CD8-positive, alpha-beta memory T cell (primary cell): ENCODE measurements around the gene KCNIP4. TPM values are rescaled to one million over a fixed set of nuclear protein-coding genes. Genes with fewer than 3 reads are reported as not detected.
A peak's percentile ranks its signal among the peaks of the same experiment; 100 is the strongest.
"Not testable (repeated sequence)": the region's sequence is repeated elsewhere in the genome, so short reads cannot be mapped to it uniquely, and the experiment has no call there.

Source experiments
- CTCF ChIA-PET: fragments of 350-600 bp; sonication (Branson Sonifier 250); formaldehyde crosslinking; loops from one replicate; lab custom pipeline; 2021; ENCODE audit warnings: antibody characterized with exemption; lab: Charles Lee
- POLR2A ChIA-PET: fragments of 350-600 bp; sonication (Branson Sonifier 250); formaldehyde crosslinking; loops from one replicate; lab custom pipeline; 2021; ENCODE audit warnings: antibody characterized with exemption; lab: Charles Lee
- DNase-seq, 5 donors: peaks; one replicate each; pipeline versions ENCODE4 v3.0.0 to v3.0.0-alpha.2; 2020 to 2022; ENCODE audit warnings: mixed read lengths in 1 of 5
- H3K27ac ChIP-seq: one replicate; pipeline ENCODE4 v1.7.0; 2013; ENCODE audit warnings: low read depth, mild to moderate bottlenecking, low read length, moderate library complexity
- H3K27me3 ChIP-seq: 2 replicates; pipeline ENCODE4 v1.7.0; 2013; ENCODE audit warnings: low read length, mild to moderate bottlenecking; ENCODE audit not compliant: insufficient read depth, poor library complexity, severe bottlenecking
- H3K36me3 ChIP-seq: 2 replicates; pipeline ENCODE4 v1.7.0; 2013; ENCODE audit warnings: mild to moderate bottlenecking, low read length, moderate library complexity; ENCODE audit not compliant: insufficient read depth
- H3K4me1 ChIP-seq: 2 replicates; pipeline ENCODE4 v1.7.0; 2013; ENCODE audit warnings: mild to moderate bottlenecking, low read length, moderate library complexity; ENCODE audit not compliant: insufficient read depth
- H3K4me3 ChIP-seq: 2 replicates; pipeline ENCODE4 v1.7.0; 2013; ENCODE audit warnings: mild to moderate bottlenecking, low read length
- H3K9me3 ChIP-seq: 2 replicates; pipeline ENCODE4 v1.7.0; 2013; ENCODE audit warnings: mild to moderate bottlenecking, low read length
- H3K27ac Mint-ChIP-seq, 8 donors: one replicate each; pipeline ENCODE4 v1.8.0; 2020 to 2021; ENCODE audit warnings: mixed read lengths in 8 of 8, mild to moderate bottlenecking in 6 of 8, inconsistent platforms in 3 of 8, moderate library complexity in 3 of 8
- H3K27me3 Mint-ChIP-seq, 2 donors: one replicate each; pipeline ENCODE4 v1.8.0; 2020 to 2021; ENCODE audit warnings: mixed read lengths in 2 of 2, mild to moderate bottlenecking in 1 of 2, moderate library complexity in 1 of 2
- H3K36me3 Mint-ChIP-seq, 3 donors: one replicate each; pipeline ENCODE4 v1.8.0; 2020 to 2021; ENCODE audit warnings: mixed read lengths in 3 of 3, inconsistent platforms in 1 of 3, mild to moderate bottlenecking in 1 of 3
- H3K4me1 Mint-ChIP-seq, 3 donors: one replicate each; pipeline ENCODE4 v1.8.0; 2020 to 2021; ENCODE audit warnings: mixed read lengths in 3 of 3, inconsistent platforms in 1 of 3, mild to moderate bottlenecking in 1 of 3
- H3K4me3 Mint-ChIP-seq, 7 donors: one replicate each; pipeline ENCODE4 v1.8.0; 2020 to 2021; ENCODE audit warnings: mixed read lengths in 7 of 7, mild to moderate bottlenecking in 6 of 7, moderate library complexity in 4 of 7, inconsistent platforms in 2 of 7
- H3K9me3 Mint-ChIP-seq, 5 donors: one replicate each; pipeline ENCODE4 v1.8.0; 2020 to 2022; ENCODE audit warnings: mixed read lengths in 5 of 5, mild to moderate bottlenecking in 3 of 5, moderate library complexity in 2 of 5, inconsistent platforms in 1 of 5
- polyA plus RNA-seq: library from polyadenylated mRNA; unstranded; fragments of 300-500 nt; fragmentation: Illumina TruSeq; gene quantifications from one replicate; pipeline ENCODE4 v1.2.3, GENCODE V29; 2021
- total RNA-seq, 2 experiments: library from RNA; stranded (reverse); gene quantifications; one replicate each; pipeline ENCODE4 v1.2.3, GENCODE V29; 2021

KCNIP4 gene
- total and polyA plus RNA-seq, 3 experiments from 2014 or later = 0.12 TPM; not detected in 2

DNA sequence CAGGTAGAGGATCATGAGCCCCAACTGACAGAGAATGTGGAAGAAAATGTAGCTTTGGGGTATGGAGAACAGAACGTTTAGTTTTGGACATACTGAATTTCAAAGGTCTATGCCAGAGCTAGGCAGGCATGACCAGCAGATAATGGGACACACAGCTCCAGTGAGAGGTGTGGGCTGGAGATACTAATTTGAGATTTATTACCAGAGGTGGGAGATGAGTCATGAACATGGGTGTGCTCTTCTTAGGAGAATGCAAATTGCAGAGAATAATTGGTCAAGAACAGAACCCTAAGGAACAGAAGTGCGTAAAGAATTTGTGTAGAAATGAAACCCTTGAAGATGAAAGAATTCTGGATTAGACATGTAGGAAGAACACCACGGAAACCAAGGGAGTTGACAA, 1123.1 kb downstream of the KCNIP4 start:
- no peaks in the 10 kb centered on the region for H3K36me3 ChIP-seq
- H3K27me3 ChIP-seq = no peaks in the 10 kb centered on the region
- no peak overlapping the region for H3K4me3 Mint-ChIP-seq
- H3K27me3 Mint-ChIP-seq = no peaks in the 10 kb centered on the region
- CTCF ChIA-PET = no interaction called here
- no peak overlapping the region for H3K27ac ChIP-seq
- no peaks in the 10 kb centered on the region for H3K9me3 ChIP-seq
- peaks cover 0 to 2% (median 0%) of the 10 kb centered on the region in 5 donors for H3K9me3 Mint-ChIP-seq
- H3K27ac Mint-ChIP-seq = no peak overlapping the region
- no peaks in the 10 kb centered on the region for H3K4me1 ChIP-seq
- POLR2A ChIA-PET = no interaction called here
- DNase-seq = no peak
- H3K4me1 Mint-ChIP-seq = no peaks in the 10 kb centered on the region
- no peak overlapping the region for H3K4me3 ChIP-seq
- H3K36me3 Mint-ChIP-seq = peaks cover 0 to 12% (median 0%) of the 10 kb centered on the region in 3 donors

GRCh38 chr4:20816287-20816686, 1132.3 kb downstream of the KCNIP4 start:
- Mint-ChIP-seq H3K27me3 (peaks cover 0 to 2% of the 10 kb centered on the region in 2 donors), H3K4me3 (no peak overlapping the region), H3K4me1 (peaks cover 0 to 5% (median 0%) of the 10 kb centered on the region in 3 donors), H3K9me3 (peaks cover 0 to 3% (median 0%) of the 10 kb centered on the region in 5 donors), H3K27ac (no peak overlapping the region), H3K36me3 (no peaks in the 10 kb centered on the region)
- Histone ChIP-seq H3K4me1 (no peaks in the 10 kb centered on the region), H3K36me3 (no peaks in the 10 kb centered on the region), H3K27me3 (no peaks in the 10 kb centered on the region), H3K4me3 (no peak overlapping the region), H3K9me3 (no peaks in the 10 kb centered on the region), H3K27ac (no peak overlapping the region)
- CTCF ChIA-PET = no interaction called here
- no peak for DNase-seq
- POLR2A ChIA-PET = interaction anchor here (0.6 kb wide), 1 partner anchor 331 kb away, joined by 3 read pairs; no protein-coding TSS in a partner anchor

GRCh38 chr4:20813700-20814099, 1134.9 kb downstream of the KCNIP4 start:
- Mint-ChIP-seq H3K27ac (no peak overlapping the region), H3K4me1 (peaks cover 0 to 5% (median 0%) of the 10 kb centered on the region in 3 donors), H3K4me3 (no peak overlapping the region), H3K9me3 (peaks cover 0 to 2% (median 0%) of the 10 kb centered on the region in 5 donors), H3K27me3 (peaks cover 0 to 2% of the 10 kb centered on the region in 2 donors), H3K36me3 (no peaks in the 10 kb centered on the region)
- H3K9me3 ChIP-seq = no peaks in the 10 kb centered on the region
- H3K4me3 ChIP-seq = no peak overlapping the region
- DNase-seq = no peak
- ChIA-PET CTCF (no interaction called here), POLR2A (no interaction called here)
- H3K36me3 ChIP-seq = no peaks in the 10 kb centered on the region
- H3K27ac ChIP-seq = no peak overlapping the region
- no peaks in the 10 kb centered on the region for H3K4me1 ChIP-seq
- H3K27me3 ChIP-seq = no peaks in the 10 kb centered on the region

GRCh38 chr4:20809812-20810211, 1138.8 kb downstream of the KCNIP4 start:
- no peak overlapping the region for H3K27ac ChIP-seq
- H3K4me3 ChIP-seq = no peak overlapping the region
- no peaks in the 10 kb centered on the region for H3K4me1 ChIP-seq
- DNase-seq = no peak
- no peaks in the 10 kb centered on the region for H3K27me3 Mint-ChIP-seq
- no peaks in the 10 kb centered on the region for H3K9me3 ChIP-seq
- peaks cover 0 to 5% (median 2%) of the 10 kb centered on the region in 5 donors for H3K9me3 Mint-ChIP-seq
- no peaks in the 10 kb centered on the region for H3K27me3 ChIP-seq
- no peaks in the 10 kb centered on the region for H3K4me1 Mint-ChIP-seq
- no peak overlapping the region for H3K27ac Mint-ChIP-seq
- POLR2A ChIA-PET = no interaction called here
- no peaks in the 10 kb centered on the region for H3K36me3 ChIP-seq
- CTCF ChIA-PET = no interaction called here
- no peaks in the 10 kb centered on the region for H3K36me3 Mint-ChIP-seq
- no peak overlapping the region for H3K4me3 Mint-ChIP-seq

DNA sequence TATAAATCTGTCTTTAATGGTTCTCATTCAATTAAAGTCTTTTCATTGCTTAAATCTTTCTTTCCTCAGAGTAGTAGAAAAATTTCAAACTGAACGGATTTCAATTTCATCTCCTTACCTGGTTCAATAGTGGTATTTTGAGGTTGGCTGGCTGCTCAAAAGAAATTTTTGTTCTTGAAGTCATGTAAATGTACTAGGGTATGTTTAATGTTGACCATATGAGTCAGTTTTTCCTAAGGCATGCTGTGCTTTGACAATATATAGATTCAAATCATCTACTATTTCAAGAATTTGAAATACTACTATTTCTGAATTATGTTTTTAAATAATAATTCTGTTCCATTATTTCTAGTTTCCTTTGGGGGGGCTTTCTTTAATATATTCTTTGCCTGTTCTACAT, 1142.9 kb downstream of the KCNIP4 start:
- H3K4me3 Mint-ChIP-seq = no peak overlapping the region
- H3K27me3 Mint-ChIP-seq = no peaks in the 10 kb centered on the region
- peak overlapping the region in 1 of 8 donors; percentile 54 for H3K27ac Mint-ChIP-seq

GRCh38 chr4:20787940-20788665, 1160.5 kb downstream of the KCNIP4 start:
- no peaks in the 10 kb centered on the region for H3K27me3 Mint-ChIP-seq
- ChIA-PET POLR2A (no interaction called here), CTCF (no interaction called here)

More for the DNA sequence above, 1142.9 kb downstream of the KCNIP4 start:
- H3K9me3 Mint-ChIP-seq = peaks cover 0 to 11% (median 2%) of the 10 kb centered on the region in 5 donors
- Histone ChIP-seq H3K27ac (no peak overlapping the region), H3K27me3 (no peaks in the 10 kb centered on the region), H3K36me3 (no peaks in the 10 kb centered on the region), H3K9me3 (no peaks in the 10 kb centered on the region), H3K4me3 (no peak overlapping the region), H3K4me1 (no peaks in the 10 kb centered on the region)
- no peaks in the 10 kb centered on the region for H3K36me3 Mint-ChIP-seq
- CTCF ChIA-PET = no interaction called here
- H3K4me1 Mint-ChIP-seq = no peaks in the 10 kb centered on the region
- no peak for DNase-seq
- POLR2A ChIA-PET = no interaction called here

GRCh38 chr4:20783134-20783533, 1165.4 kb downstream of the KCNIP4 start:
- not testable (repeated sequence) for H3K4me3 Mint-ChIP-seq

More at GRCh38 chr4:20787940-20788665, 1160.5 kb downstream of the KCNIP4 start:
- Mint-ChIP-seq H3K27ac (no peak overlapping the region), H3K4me1 (no peaks in the 10 kb centered on the region), H3K36me3 (peaks cover 0 to 4% (median 0%) of the 10 kb centered on the region in 3 donors), H3K9me3 (peaks cover under 1 to 6% (median 4%) of the 10 kb centered on the region in 5 donors), H3K4me3 (no peak overlapping the region)
- Histone ChIP-seq H3K36me3 (no peaks in the 10 kb centered on the region), H3K9me3 (no peaks in the 10 kb centered on the region), H3K4me3 (no peak overlapping the region), H3K4me1 (no peaks in the 10 kb centered on the region), H3K27ac (no peak overlapping the region), H3K27me3 (no peaks in the 10 kb centered on the region)
- DNase-seq = no peak

DNA sequence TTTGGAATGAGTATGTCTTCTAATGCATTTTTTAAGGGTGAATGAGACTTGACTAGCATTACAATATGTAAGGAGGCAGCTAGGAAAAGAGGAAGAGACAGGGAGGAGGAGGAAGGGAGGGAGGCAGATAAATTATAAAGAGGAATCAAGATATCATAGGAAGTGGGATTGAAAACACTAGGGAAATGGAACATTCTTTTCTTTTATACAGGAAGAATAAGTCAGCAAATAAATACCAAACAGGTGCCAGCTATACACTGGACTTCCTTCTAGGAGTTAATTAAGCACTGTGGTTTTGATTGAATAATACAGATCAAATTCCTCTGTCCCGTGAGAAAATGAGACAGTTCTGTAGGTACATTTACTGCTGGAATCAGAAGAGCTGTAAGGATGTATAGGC, 1169.7 kb downstream of the KCNIP4 start:
- no peak overlapping the region for H3K4me3 Mint-ChIP-seq
- no peaks in the 10 kb centered on the region for H3K27me3 ChIP-seq
- H3K4me3 ChIP-seq = no peak overlapping the region
- no peak overlapping the region for H3K27ac Mint-ChIP-seq
- CTCF ChIA-PET = no interaction called here
- H3K4me1 ChIP-seq = no peaks in the 10 kb centered on the region
- peaks cover 0 to 2% (median 1%) of the 10 kb centered on the region in 3 donors for H3K4me1 Mint-ChIP-seq
- DNase-seq = no peak
- H3K9me3 Mint-ChIP-seq = peaks cover 12 to 29% (median 19%) of the 10 kb centered on the region in 5 donors
- H3K27me3 Mint-ChIP-seq = no peaks in the 10 kb centered on the region
- peaks cover 0 to 16% (median 0%) of the 10 kb centered on the region in 3 donors for H3K36me3 Mint-ChIP-seq
- H3K36me3 ChIP-seq = no peaks in the 10 kb centered on the region
- H3K27ac ChIP-seq = no peak overlapping the region
- H3K9me3 ChIP-seq = no peaks in the 10 kb centered on the region
- POLR2A ChIA-PET = no interaction called here

More at GRCh38 chr4:20783134-20783533, 1165.4 kb downstream of the KCNIP4 start:
- H3K27ac ChIP-seq, H3K27me3 Mint-ChIP-seq, H3K36me3 ChIP-seq, POLR2A ChIA-PET, H3K4me1 Mint-ChIP-seq, H3K4me1 ChIP-seq, H3K4me3 ChIP-seq, H3K27ac Mint-ChIP-seq, DNase-seq, H3K27me3 ChIP-seq, H3K9me3 ChIP-seq: not testable (repeated sequence)
- CTCF ChIA-PET = interaction anchor here (1.7 kb wide), 1 partner anchor 10 kb away, joined by 6 read pairs; no protein-coding TSS in a partner anchor
- Mint-ChIP-seq H3K9me3 (peaks cover 12 to 31% (median 19%) of the 10 kb centered on the region in 5 donors), H3K36me3 (peaks cover 0 to 16% (median 0%) of the 10 kb centered on the region in 3 donors)
